ENCODE measurements around the gene ITGA4.
A peak's percentile ranks its signal among the peaks of the same experiment; 100 is the strongest.

ITGA4 gene

GRCh38 chr2:181520253-181520652 lies 63.1 kb downstream of the ITGA4 start:
- Histone ChIP-seq H3K9me3 (replicated peaks; ENCODE audit: low read length) (no peaks in the 10 kb centered on the region), H3K36me3 (ENCODE audit: insufficient read depth, low read length) (peaks cover 13% of the 10 kb centered on the region), H3K4me1 (ENCODE audit: control insufficient read depth, insufficient read depth, low read length) (no peaks in the 10 kb centered on the region), H3K4me2 (ENCODE audit: low read length) (no peak overlapping the region), H3K9ac (ENCODE audit: low read depth, low read length) (no peak overlapping the region), H3K4me3 (ENCODE audit: low read length) (no peak overlapping the region), H3K27me3 (ENCODE audit: control insufficient read depth, insufficient read depth, low read length) (no peaks in the 10 kb centered on the region)

GRCh38 chr2:181523756-181524155 lies 66.6 kb downstream of the ITGA4 start:
- Histone ChIP-seq H3K4me2 (ENCODE audit: low read length) (no peak overlapping the region), H3K9me3 (replicated peaks; ENCODE audit: low read length) (no peaks in the 10 kb centered on the region), H3K4me3 (ENCODE audit: low read length) (no peak overlapping the region), H3K4me1 (ENCODE audit: control insufficient read depth, insufficient read depth, low read length) (no peaks in the 10 kb centered on the region), H3K36me3 (ENCODE audit: insufficient read depth, low read length) (peaks cover 25% of the 10 kb centered on the region), H3K27me3 (ENCODE audit: control insufficient read depth, insufficient read depth, low read length) (no peaks in the 10 kb centered on the region), H3K9ac (ENCODE audit: low read depth, low read length) (no peak overlapping the region)

- no peak overlapping the region for H3K4me3 ChIP-seq (ENCODE audit: low read length)
- H3K36me3 ChIP-seq (ENCODE audit: insufficient read depth, low read length): peaks cover 28% of the 10 kb centered on the region
- H3K4me2 ChIP-seq (ENCODE audit: low read length): no peak overlapping the region
- H3K27me3 ChIP-seq (ENCODE audit: control insufficient read depth, insufficient read depth, low read length): no peaks in the 10 kb centered on the region
- H3K9ac ChIP-seq (ENCODE audit: low read depth, low read length): no peak overlapping the region
- no peaks in the 10 kb centered on the region for H3K9me3 ChIP-seq (replicated peaks; ENCODE audit: low read length)
- H3K4me1 ChIP-seq (ENCODE audit: control insufficient read depth, insufficient read depth, low read length): no peaks in the 10 kb centered on the region
These were observed 68.8 kb downstream of the ITGA4 start for GRCh38 chr2:181526014-181526413.

GRCh38 chr2:181527058-181527457 lies 69.9 kb downstream of the ITGA4 start:
- H3K4me1 ChIP-seq (ENCODE audit: control insufficient read depth, insufficient read depth, low read length): no peaks in the 10 kb centered on the region
- H3K4me2 ChIP-seq (ENCODE audit: low read length): no peak overlapping the region
- peaks cover 28% of the 10 kb centered on the region for H3K36me3 ChIP-seq (ENCODE audit: insufficient read depth, low read length)
- H3K9ac ChIP-seq (ENCODE audit: low read depth, low read length): no peak overlapping the region
- no peaks in the 10 kb centered on the region for H3K27me3 ChIP-seq (ENCODE audit: control insufficient read depth, insufficient read depth, low read length)
- H3K9me3 ChIP-seq (replicated peaks; ENCODE audit: low read length): no peaks in the 10 kb centered on the region
- no peak overlapping the region for H3K4me3 ChIP-seq (ENCODE audit: low read length)

DNA sequence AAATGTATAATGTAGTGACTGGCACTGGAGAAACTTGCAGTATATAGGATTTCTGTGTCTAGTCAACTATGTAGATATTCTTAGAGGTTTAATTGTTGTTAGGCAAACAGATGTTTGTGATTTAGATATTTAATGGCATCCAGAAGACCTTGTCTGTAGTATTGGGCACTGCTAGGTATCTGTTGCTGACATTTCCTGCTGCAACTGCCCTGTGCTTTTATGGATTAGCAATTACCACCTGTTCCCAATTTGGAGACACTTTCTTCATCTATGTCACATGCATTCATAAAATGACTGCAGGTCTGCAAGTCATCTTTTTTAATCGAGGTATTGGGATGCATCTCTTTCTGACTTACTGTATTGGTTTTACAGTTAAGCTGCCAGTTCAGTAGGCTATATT lies 71.3 kb downstream of the ITGA4 start:
- H3K4me2 ChIP-seq (ENCODE audit: low read length): no peak overlapping the region
- peaks cover 23% of the 10 kb centered on the region for H3K36me3 ChIP-seq (ENCODE audit: insufficient read depth, low read length)
- no peaks in the 10 kb centered on the region for H3K4me1 ChIP-seq (ENCODE audit: control insufficient read depth, insufficient read depth, low read length)
- no peak overlapping the region for H3K9ac ChIP-seq (ENCODE audit: low read depth, low read length)
- H3K27me3 ChIP-seq (ENCODE audit: control insufficient read depth, insufficient read depth, low read length): no peaks in the 10 kb centered on the region
- no peak overlapping the region for H3K4me3 ChIP-seq (ENCODE audit: low read length)
- H3K9me3 ChIP-seq (replicated peaks; ENCODE audit: low read length): no peaks in the 10 kb centered on the region

- Histone ChIP-seq H3K9me3 (replicated peaks; ENCODE audit: low read length) (no peaks in the 10 kb centered on the region), H3K27me3 (ENCODE audit: control insufficient read depth, insufficient read depth, low read length) (no peaks in the 10 kb centered on the region), H3K4me1 (ENCODE audit: control insufficient read depth, insufficient read depth, low read length) (no peaks in the 10 kb centered on the region), H3K36me3 (ENCODE audit: insufficient read depth, low read length) (peaks cover 19% of the 10 kb centered on the region), H3K4me3 (ENCODE audit: low read length) (no peak overlapping the region), H3K4me2 (ENCODE audit: low read length) (no peak overlapping the region), H3K9ac (ENCODE audit: low read depth, low read length) (no peak overlapping the region)
These were observed 79.5 kb downstream of the ITGA4 start for GRCh38 chr2:181536730-181537129.

DNA sequence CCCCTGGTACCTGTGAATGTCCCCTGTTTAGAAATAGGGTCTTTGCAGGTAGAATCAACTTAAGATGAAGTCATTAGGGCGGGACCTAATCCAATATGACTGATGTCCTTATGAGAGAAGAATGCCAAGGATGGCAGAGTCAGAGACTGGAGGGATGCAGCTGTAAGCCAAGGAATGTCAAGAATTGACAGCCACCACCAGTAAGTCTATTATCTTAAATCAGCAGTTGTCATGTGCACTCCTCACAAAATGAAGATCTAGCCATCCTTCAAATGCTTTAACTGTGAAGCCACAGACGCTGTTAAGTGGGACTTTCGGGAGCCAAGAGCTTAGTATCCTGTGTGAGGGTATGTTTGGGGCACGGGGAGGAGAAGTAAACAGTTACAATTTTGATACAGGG lies 83.2 kb downstream of the ITGA4 start:
- Histone ChIP-seq H3K9me3 (replicated peaks; ENCODE audit: low read length) (no peaks in the 10 kb centered on the region), H3K4me3 (ENCODE audit: low read length) (no peak overlapping the region), H3K9ac (ENCODE audit: low read depth, low read length) (no peak overlapping the region), H3K4me2 (ENCODE audit: low read length) (no peak overlapping the region), H3K27me3 (ENCODE audit: control insufficient read depth, insufficient read depth, low read length) (no peaks in the 10 kb centered on the region), H3K36me3 (ENCODE audit: insufficient read depth, low read length) (peaks cover 7% of the 10 kb centered on the region), H3K4me1 (ENCODE audit: control insufficient read depth, insufficient read depth, low read length) (peaks cover under 1% of the 10 kb centered on the region)

DNA sequence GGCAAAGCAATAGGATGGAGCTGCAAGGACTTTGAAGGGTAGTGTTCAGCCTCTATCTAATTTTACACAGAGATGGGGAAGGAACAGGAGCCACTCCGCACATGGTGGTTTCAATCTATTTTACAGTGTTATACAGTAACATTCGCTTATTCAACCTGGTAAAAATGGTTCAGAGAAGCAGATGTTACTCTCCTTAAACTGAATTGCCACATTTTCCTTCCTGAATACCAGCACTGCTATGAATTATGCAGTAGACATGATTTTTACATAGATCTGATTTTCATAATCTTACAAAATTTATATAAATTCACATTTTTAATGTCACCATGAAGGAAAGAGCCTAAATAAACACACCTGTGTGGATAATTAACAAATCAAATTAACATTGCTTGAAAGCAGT lies 85.0 kb downstream of the ITGA4 start:
- peaks cover 7% of the 10 kb centered on the region for H3K36me3 ChIP-seq (ENCODE audit: insufficient read depth, low read length)
- H3K27me3 ChIP-seq (ENCODE audit: control insufficient read depth, insufficient read depth, low read length): no peaks in the 10 kb centered on the region
- H3K9ac ChIP-seq (ENCODE audit: low read depth, low read length): no peak overlapping the region
- no peak overlapping the region for H3K4me3 ChIP-seq (ENCODE audit: low read length)
- no peaks in the 10 kb centered on the region for H3K9me3 ChIP-seq (replicated peaks; ENCODE audit: low read length)
- no peak overlapping the region for H3K4me2 ChIP-seq (ENCODE audit: low read length)
- peaks cover 12% of the 10 kb centered on the region for H3K4me1 ChIP-seq (ENCODE audit: control insufficient read depth, insufficient read depth, low read length)

DNA sequence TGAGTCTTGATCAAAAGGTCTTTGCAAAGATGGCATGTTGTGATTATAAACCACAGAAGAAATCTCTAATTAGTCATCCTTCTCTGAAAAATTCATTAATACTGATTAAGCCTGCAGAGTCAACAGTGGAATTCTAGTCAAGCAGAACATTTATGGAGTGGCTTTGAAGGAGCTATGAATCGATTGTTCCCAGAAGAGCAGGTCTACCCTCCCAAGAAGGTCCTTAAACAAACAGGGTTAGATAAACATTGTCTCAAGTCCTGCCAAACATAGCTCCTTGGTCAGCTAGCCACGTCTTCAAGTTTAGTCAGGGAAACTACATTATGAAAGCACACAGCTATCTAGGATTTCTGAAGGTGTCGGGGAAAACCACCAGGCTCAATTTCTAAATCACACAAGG lies 88.9 kb downstream of the ITGA4 start:
- Histone ChIP-seq H3K4me1 (ENCODE audit: control insufficient read depth, insufficient read depth, low read length) (peaks cover 12% of the 10 kb centered on the region), H3K4me2 (ENCODE audit: low read length) (peak overlapping the region; percentile 32), H3K9ac (ENCODE audit: low read depth, low read length) (no peak overlapping the region), H3K4me3 (ENCODE audit: low read length) (no peak overlapping the region), H3K27me3 (ENCODE audit: control insufficient read depth, insufficient read depth, low read length) (no peaks in the 10 kb centered on the region), H3K36me3 (ENCODE audit: insufficient read depth, low read length) (no peaks in the 10 kb centered on the region), H3K9me3 (replicated peaks; ENCODE audit: low read length) (no peaks in the 10 kb centered on the region)

- no peaks in the 10 kb centered on the region for H3K9me3 ChIP-seq (replicated peaks; ENCODE audit: low read length)
These were observed 95.6 kb downstream of the ITGA4 start for GRCh38 chr2:181552808-181553207.

GRCh38 chr2:181553244-181553643 lies 96.1 kb downstream of the ITGA4 start:
- Histone ChIP-seq H3K9ac (ENCODE audit: low read depth, low read length) (no peak overlapping the region), H3K27me3 (ENCODE audit: control insufficient read depth, insufficient read depth, low read length) (no peaks in the 10 kb centered on the region), H3K9me3 (replicated peaks; ENCODE audit: low read length) (no peaks in the 10 kb centered on the region), H3K4me3 (ENCODE audit: low read length) (no peak overlapping the region), H3K36me3 (ENCODE audit: insufficient read depth, low read length) (no peaks in the 10 kb centered on the region), H3K4me2 (ENCODE audit: low read length) (no peak overlapping the region), H3K4me1 (ENCODE audit: control insufficient read depth, insufficient read depth, low read length) (no peaks in the 10 kb centered on the region)

More at GRCh38 chr2:181552808-181553207, 95.6 kb downstream of the ITGA4 start:
- Histone ChIP-seq H3K9ac (ENCODE audit: low read depth, low read length) (no peak overlapping the region), H3K27me3 (ENCODE audit: control insufficient read depth, insufficient read depth, low read length) (no peaks in the 10 kb centered on the region), H3K4me1 (ENCODE audit: control insufficient read depth, insufficient read depth, low read length) (no peaks in the 10 kb centered on the region), H3K4me2 (ENCODE audit: low read length) (no peak overlapping the region), H3K4me3 (ENCODE audit: low read length) (no peak overlapping the region), H3K36me3 (ENCODE audit: insufficient read depth, low read length) (no peaks in the 10 kb centered on the region)

GRCh38 chr2:181554061-181554830 lies 97.1 kb downstream of the ITGA4 start:
- Histone ChIP-seq H3K9me3 (replicated peaks; ENCODE audit: low read length) (no peaks in the 10 kb centered on the region), H3K9ac (ENCODE audit: low read depth, low read length) (no peak overlapping the region)

More at GRCh38 chr2:181554061-181554830, 97.1 kb downstream of the ITGA4 start:
- Histone ChIP-seq H3K4me3 (ENCODE audit: low read length) (no peak overlapping the region), H3K4me2 (ENCODE audit: low read length) (no peak overlapping the region), H3K36me3 (ENCODE audit: insufficient read depth, low read length) (no peaks in the 10 kb centered on the region), H3K27me3 (ENCODE audit: control insufficient read depth, insufficient read depth, low read length) (no peaks in the 10 kb centered on the region), H3K4me1 (ENCODE audit: control insufficient read depth, insufficient read depth, low read length) (no peaks in the 10 kb centered on the region)

Data from skeletal muscle satellite cell (primary cell).